Ascending aorta (tissue), 2 donors: ENCODE measurements around the gene TTLL6. TPM values are rescaled to one million over a fixed set of nuclear protein-coding genes. Genes with fewer than 3 reads are reported as not detected.
"Not testable (repeated sequence)": the region's sequence is repeated elsewhere in the genome, so short reads cannot be mapped to it uniquely, and the experiment has no call there.

Experiments used
- DNase-seq, 2 donors: peaks; one replicate each; pipeline ENCODE4 v3.0.0-alpha.2; 2019; ENCODE audit warnings: low spot score in 2 of 2
- H3K27ac ChIP-seq, 2 donors: fragments of 200-600 bp; sonication (generic); one replicate each; pipeline ENCODE4 v1.5.1; 2016 to 2017; ENCODE audit warnings: mild to moderate bottlenecking in 1 of 2
- H3K27me3 ChIP-seq: fragments of 200-600 bp; sonication (generic); one replicate; pipeline ENCODE4 v1.5.1; 2017
- H3K36me3 ChIP-seq, 2 donors: fragments of 200-600 bp; sonication (generic); one replicate each; pipeline ENCODE4 v1.5.1; 2016
- H3K4me1 ChIP-seq, 2 donors: fragments of 200-600 bp; sonication (generic); one replicate each; pipeline ENCODE4 v1.5.1; 2016 to 2017; ENCODE audit warnings: mild to moderate bottlenecking in 1 of 2
- H3K4me3 ChIP-seq, 2 donors: fragments of 200-600 bp; sonication (generic); one replicate each; pipeline ENCODE4 v1.5.1; 2016 to 2017; ENCODE audit warnings: mild to moderate bottlenecking in 1 of 2
- H3K9me3 ChIP-seq, 2 donors: fragments of 200-600 bp; sonication (generic); one replicate each; pipeline ENCODE4 v1.5.1; 2016
- intact Hi-C: fragments of 100-400 bp; cut with DNase I; formaldehyde crosslinking; loops from one replicate; pipeline ENCODE4 v1.15.1; 2023
- total RNA-seq: library from RNA; depleted of rRNA; stranded (reverse); fragments of >200 nt; gene quantifications from one replicate; pipeline ENCODE4 v1.1.0, GENCODE V29; 2016
- TF ChIP-seq, protein P1 (sequence below), 3 experiments: fragments of 200-600 bp in 2 of 3; fragments of 450-650 bp in 1 of 3; sonication (generic) in 2 of 3; IDR thresholded peaks; one replicate each; pipeline ENCODE4 v1.5.1; 2016 to 2019; ENCODE audit warnings: antibody characterized with exemption in 3 of 3, mild to moderate bottlenecking in 1 of 3, moderate library complexity in 1 of 3

TTLL6 gene
- total RNA-seq, 1 donor from 2014 or later = not detected

DNA sequence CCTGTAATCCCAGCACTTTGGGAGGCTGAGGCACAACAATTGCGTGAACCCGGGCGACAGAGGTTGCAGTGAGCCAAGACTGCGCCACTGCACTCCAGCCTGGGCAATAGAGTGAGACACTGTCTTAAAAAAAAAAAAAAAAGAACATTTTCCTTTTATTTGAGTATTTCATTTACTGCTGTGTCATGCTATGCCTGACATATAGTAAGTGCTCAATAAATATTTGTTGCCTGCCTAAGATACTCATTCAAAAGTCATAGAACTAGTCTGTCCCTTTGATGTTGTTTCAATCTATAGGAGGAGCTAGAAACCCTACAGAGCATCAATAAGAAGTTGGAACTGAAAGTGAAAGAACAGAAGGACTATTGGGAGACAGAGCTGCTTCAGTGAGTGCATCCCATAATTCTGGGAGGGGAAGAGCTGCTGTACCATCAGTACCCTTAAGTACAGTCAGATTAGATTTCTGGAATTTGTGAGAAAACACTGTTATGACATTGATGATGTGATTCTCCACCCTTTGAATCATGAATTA is 33.8 kb upstream of the TTLL6 start:
- H3K4me1 ChIP-seq = no peaks in the 10 kb centered on the region
- TF ChIP-seq, protein P1, sequence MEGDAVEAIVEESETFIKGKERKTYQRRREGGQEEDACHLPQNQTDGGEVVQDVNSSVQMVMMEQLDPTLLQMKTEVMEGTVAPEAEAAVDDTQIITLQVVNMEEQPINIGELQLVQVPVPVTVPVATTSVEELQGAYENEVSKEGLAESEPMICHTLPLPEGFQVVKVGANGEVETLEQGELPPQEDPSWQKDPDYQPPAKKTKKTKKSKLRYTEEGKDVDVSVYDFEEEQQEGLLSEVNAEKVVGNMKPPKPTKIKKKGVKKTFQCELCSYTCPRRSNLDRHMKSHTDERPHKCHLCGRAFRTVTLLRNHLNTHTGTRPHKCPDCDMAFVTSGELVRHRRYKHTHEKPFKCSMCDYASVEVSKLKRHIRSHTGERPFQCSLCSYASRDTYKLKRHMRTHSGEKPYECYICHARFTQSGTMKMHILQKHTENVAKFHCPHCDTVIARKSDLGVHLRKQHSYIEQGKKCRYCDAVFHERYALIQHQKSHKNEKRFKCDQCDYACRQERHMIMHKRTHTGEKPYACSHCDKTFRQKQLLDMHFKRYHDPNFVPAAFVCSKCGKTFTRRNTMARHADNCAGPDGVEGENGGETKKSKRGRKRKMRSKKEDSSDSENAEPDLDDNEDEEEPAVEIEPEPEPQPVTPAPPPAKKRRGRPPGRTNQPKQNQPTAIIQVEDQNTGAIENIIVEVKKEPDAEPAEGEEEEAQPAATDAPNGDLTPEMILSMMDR (IDR thresholded peaks at IDR 0.05) = no peak
- H3K27ac ChIP-seq = no peak overlapping the region
- intact Hi-C loops = no loop called here
- no peaks in the 10 kb centered on the region for H3K27me3 ChIP-seq
- no peak overlapping the region for H3K4me3 ChIP-seq
- peaks cover 93 to 94% of the 10 kb centered on the region in 2 donors for H3K36me3 ChIP-seq
- H3K9me3 ChIP-seq = no peaks in the 10 kb centered on the region
- no peak for DNase-seq

DNA sequence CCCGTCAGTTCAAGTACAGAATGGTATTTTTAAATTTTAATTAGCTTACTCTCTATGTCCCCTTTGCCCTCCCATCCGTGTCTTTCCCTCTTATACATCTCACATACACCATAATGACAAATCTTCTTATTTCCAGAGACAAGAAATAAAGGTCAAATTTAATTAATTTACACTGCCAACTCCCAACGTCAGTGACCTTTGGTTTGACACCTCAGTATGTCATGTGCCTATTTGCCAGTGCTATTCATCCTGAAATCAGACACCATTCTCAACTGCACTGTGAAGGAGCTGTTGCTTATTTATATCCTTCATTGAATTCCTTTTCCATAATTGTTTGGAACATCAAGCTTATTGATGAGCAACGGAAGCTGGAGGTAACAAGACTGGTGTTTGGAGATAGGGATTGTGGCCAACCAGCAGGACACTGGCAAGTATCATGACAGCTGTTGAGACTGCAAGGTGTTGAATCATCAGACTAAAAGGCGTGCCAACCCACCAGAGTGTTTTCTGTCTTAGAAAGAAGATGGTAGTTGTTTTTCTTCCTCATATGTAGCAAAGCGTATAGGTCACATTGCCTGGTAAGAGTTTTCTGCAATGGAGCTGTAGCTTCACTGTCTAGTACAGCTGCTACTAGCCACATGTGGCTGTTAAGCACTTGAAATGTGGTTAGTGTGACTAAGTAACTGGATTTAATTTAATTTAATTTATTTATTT is 26.3 kb upstream of the TTLL6 start:
- no peaks in the 10 kb centered on the region for H3K27me3 ChIP-seq
- H3K4me1 ChIP-seq = peaks cover 13 to 40% of the 10 kb centered on the region in 2 donors
- H3K27ac ChIP-seq = peak overlapping the region; percentile 79 to 86
- H3K4me3 ChIP-seq = no peak overlapping the region
- no peaks in the 10 kb centered on the region for H3K9me3 ChIP-seq
- intact Hi-C loops = no loop called here
- TF ChIP-seq, protein P1 (IDR thresholded peaks at IDR 0.05) = no peak
- H3K36me3 ChIP-seq = peaks cover 45 to 59% of the 10 kb centered on the region in 2 donors
- no peak for DNase-seq

DNA sequence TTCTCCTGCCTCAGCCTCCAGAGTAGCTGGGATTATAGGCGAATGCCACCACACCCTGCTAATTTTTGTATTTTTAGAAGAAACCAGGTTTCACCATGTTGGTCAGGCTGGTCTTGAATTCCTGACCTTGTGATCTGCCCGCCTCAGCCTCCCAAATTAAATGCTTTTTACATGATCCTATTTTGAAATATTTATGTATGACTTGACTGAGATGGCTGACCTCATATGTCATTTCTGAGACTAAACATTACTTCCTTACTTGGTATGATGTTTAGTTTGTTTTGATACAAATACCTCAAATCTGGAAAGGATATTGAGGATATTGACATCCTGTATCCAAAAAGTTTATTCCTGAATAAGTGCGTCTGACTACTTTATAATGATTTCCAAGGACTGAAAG is 25.7 kb upstream of the TTLL6 start:
- TF ChIP-seq, protein P1 (IDR thresholded peaks at IDR 0.05) = no peak
- H3K9me3 ChIP-seq = no peaks in the 10 kb centered on the region
- peak overlapping the region in 1 of 2 donors; percentile 53 for H3K4me3 ChIP-seq
- no peaks in the 10 kb centered on the region for H3K27me3 ChIP-seq
- peak overlapping the region; percentile 79 to 86 for H3K27ac ChIP-seq
- peaks cover 39 to 53% of the 10 kb centered on the region in 2 donors for H3K36me3 ChIP-seq
- DNase-seq = no peak
- intact Hi-C loops = no loop called here
- peaks cover 13 to 43% of the 10 kb centered on the region in 2 donors for H3K4me1 ChIP-seq

DNA sequence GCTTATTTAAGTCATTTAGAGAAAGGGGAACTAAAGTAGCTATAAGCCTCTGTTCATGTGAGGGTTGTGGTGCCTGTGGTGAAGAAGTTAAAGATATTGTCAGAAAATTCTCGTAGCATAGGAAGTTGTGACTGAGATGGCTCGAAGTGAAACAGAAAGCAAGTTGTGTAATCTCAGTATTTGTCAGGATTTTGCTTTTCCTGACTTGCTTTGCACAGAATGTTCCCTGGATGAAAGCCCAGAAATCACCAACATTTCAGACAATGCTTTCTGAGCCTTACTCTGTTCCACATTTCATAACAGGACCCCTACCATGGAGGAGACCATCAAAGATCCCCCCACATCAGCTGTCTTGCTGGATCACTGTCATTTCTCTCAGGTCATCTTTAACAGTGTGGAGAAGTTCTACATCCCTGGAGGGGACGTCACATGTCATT is 24.4 kb upstream of the TTLL6 start:
- DNase-seq = no peak
- peak overlapping the region; percentile 34 to 53 for H3K4me3 ChIP-seq
- H3K4me1 ChIP-seq = peaks cover 13 to 52% of the 10 kb centered on the region in 2 donors
- peak overlapping the region; percentile 79 to 86 for H3K27ac ChIP-seq
- no peaks in the 10 kb centered on the region for H3K9me3 ChIP-seq
- TF ChIP-seq, protein P1 (IDR thresholded peaks at IDR 0.05) = no peak
- H3K36me3 ChIP-seq = peaks cover 29 to 39% of the 10 kb centered on the region in 2 donors
- H3K27me3 ChIP-seq = no peaks in the 10 kb centered on the region
- intact Hi-C loops = no loop called here

DNA sequence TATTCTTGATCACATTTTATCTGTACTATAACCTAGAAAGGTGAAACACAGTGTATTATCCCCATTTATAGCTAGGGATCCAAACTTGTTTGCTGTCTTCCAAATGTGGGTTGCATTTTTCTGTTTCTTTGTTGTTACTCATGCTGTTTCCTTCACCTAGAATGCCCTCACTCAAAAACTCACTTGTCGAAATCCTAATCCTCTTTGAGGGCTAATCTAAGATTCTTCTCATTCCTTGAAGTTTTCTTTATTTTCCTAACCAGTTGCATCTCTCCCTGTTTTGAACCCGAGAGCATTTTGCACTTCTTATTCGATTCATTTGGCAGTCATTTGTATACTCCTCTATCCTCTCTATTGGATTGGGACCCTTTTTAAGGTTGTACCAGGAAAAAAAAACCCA is 23.4 kb upstream of the TTLL6 start:
- Histone ChIP-seq H3K36me3 (peaks cover 19 to 30% of the 10 kb centered on the region in 2 donors), H3K27me3 (no peaks in the 10 kb centered on the region), H3K4me3 (peak overlapping the region; percentile 34 to 53), H3K4me1 (peaks cover 13 to 58% of the 10 kb centered on the region in 2 donors), H3K9me3 (no peaks in the 10 kb centered on the region), H3K27ac (peak overlapping the region; percentile 79 to 86)
- intact Hi-C loops = no loop called here
- TF ChIP-seq, protein P1 (IDR thresholded peaks at IDR 0.05) = no peak
- no peak for DNase-seq

DNA sequence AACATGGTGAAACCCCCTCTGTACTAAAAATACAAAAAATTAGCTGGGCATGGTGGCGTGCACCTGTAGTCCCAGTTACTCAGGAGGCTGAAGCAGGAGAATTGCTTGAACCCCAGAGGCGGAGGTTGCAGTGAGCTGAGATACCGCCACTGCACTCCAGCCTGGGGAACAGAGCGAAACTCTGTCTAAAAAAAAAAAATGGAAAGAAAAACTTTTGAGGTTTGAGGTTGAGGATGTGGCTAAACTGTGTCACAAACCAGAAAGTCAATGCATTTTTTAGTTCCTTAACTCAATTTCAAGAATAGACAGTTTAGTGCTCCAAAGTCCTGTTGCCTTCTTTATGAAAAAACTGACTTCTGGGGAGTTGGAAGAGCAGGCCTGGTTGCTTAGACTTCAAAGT is 20.4 kb upstream of the TTLL6 start:
- H3K36me3 ChIP-seq, DNase-seq, H3K27me3 ChIP-seq, H3K4me3 ChIP-seq, H3K27ac ChIP-seq, H3K9me3 ChIP-seq, intact Hi-C loops: not testable (repeated sequence)
- H3K4me1 ChIP-seq = peaks cover 15 to 57% of the 10 kb centered on the region in 2 donors
